HK-2 (cell line): ENCODE measurements around the gene PTGS2.

Experiments
- DNase-seq: peaks from one replicate; pipeline ENCODE4 v3.0.0-alpha.2; 2018; ENCODE audit not compliant: unreplicated experiment

PTGS2 gene

GRCh38 chr1:186680245-186681061, at the start of gene PTGS2:
Gene PTGS2 (minus strand): TSS chr1:186680423. CDS start chr1:186680290, 133 bp downstream.
- peak; percentile 38 for DNase-seq

- no peak for DNase-seq
These were observed 42.6 kb upstream of the PTGS2 start for GRCh38 chr1:186722711-186723309.

DNA sequence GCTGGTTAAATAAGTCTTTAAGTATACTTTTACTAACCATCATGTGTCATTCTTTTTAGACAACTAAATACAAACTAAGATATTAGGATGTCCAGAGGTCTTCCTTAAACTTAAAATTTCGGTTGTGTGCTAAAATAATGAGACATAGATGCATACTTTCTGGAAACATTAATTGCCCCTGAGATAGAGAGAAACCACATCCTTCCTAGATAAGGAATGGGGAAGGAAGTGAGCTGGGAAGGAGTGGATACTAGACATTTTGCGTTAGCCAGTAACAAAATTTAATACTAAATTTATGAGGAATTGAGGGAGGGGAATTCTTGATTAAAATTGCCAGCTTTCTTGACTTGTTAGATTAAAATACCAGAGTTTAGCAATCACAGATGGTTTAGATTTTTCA, 37.1 kb upstream of the PTGS2 start:
- DNase-seq, result no peak

- DNase-seq, result no peak
These were observed 35.9 kb upstream of the PTGS2 start for GRCh38 chr1:186715887-186716809.

DNA sequence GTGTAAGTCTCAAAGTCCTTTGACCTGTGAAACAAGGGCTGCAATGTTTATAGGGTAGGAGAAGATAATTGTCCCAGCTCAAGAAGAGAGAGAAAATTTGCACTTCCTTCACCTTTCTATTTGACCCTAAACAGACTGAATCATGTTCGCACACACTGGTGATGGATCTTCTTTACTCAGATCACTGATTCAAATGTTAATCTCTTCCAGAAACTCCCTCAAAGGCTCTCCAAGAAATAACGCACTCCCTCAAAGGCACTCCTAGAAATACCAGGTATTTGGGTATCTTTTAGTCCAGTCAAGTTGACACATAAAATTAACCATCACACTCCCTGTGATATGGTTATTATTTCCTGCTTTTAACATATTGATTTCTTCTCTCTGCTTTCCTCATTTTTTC, 30.5 kb upstream of the PTGS2 start:
- DNase-seq, result no peak

DNA sequence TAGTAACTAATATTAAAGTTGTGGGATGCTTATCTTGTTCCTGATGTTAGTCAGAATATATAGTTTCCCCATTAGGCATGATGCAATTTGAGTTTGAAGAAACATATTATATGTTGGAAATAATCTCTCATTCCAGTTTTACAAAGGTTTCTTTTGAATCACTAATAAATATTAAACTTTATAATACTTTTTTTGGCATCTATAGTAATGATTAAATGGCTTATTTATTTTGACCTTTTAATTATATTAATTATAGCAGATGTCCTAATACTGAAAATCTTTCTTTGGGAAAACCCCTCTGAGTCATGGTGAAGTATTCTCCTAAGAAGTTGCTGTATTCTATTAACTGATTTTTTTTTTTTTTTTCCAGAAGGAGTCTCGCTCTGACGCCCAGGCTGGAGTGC, 28.5 kb upstream of the PTGS2 start:
- no peak for DNase-seq

DNA sequence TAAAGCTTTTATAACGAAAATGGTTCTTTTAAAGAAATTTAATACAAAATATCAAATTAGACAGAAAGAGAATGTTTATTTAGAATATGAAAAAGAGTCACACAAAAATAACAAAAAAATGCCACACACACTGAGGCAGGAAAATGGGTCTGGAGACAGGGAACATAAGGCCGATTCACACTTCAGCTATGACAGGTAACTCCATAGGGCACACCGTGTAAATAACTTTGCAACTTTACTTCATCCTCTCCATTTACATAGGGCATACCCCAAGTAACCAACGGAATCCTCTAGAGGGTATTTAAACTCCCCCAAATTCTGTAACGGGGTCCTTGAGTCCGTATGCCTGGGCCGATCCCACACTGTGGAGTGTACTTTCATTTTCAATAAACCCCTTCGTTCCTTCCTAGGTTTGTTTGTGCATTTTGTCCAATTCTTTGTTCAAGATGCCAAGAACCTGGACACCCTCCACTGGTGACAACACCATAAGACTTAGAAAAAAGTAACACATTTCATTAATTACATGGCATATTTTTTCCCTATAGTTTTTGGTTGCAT, 23.1 kb upstream of the PTGS2 start:
- DNase-seq, result no peak

DNA sequence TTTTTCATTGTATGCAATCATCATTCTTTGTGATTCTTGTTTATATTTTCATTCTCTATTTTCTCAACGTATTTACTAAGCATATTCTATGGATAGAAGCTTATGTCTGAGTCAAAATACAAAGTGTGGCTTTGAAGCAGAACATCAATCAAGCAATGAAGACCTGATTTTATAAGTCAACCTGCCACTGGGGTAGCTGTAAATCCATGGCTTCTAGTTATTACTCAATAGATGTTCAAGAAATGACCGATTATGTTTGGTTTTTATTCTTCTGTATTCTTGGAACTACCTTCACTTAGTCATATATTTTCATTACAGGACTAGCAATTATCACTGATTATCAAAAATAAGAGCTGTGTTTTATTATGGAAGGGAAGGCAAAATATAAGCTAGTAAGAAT, 20.5 kb upstream of the PTGS2 start:
- no peak for DNase-seq

DNA sequence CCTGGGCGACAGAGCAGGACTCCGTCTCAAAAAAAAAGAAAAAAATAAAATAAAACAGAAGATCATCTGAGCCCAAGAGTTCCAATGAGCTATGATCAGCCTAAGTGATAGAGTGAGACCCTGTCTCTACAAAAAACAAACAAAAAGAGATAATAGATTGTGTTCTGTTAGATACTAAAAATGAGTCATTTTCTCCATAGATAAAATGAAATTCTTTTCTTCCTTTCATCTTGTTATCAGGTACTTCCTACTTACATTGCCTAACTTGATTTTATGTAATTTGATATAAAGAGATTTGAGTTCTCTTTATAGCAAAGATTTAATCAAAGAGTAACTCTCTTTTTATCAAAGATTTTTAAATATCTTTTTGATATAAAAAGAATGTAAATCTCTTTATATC, 19.3 kb upstream of the PTGS2 start:
- no peak for DNase-seq

- DNase-seq, result no peak
These were observed 9.7 kb upstream of the PTGS2 start for GRCh38 chr1:186689907-186690306.

DNA sequence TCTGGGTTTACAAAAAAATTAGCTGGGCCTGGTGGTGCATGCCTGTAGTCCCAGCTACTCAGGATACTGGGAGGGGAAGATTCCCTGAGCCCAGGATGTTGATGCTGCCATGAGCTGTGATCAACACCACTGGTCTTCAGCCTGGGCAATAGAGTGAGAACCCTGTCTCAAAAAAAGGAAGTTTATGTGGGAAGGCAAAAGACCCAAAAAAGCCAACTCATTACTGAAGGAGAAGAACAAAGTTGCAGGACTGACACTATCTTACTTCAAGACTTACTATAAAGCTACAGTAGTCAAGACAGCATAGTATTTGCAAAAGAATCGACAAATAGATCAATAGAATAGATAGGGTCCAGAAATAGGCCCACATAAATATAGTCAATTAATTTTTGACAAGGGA, 9.2 kb upstream of the PTGS2 start:
- no peak for DNase-seq

DNA sequence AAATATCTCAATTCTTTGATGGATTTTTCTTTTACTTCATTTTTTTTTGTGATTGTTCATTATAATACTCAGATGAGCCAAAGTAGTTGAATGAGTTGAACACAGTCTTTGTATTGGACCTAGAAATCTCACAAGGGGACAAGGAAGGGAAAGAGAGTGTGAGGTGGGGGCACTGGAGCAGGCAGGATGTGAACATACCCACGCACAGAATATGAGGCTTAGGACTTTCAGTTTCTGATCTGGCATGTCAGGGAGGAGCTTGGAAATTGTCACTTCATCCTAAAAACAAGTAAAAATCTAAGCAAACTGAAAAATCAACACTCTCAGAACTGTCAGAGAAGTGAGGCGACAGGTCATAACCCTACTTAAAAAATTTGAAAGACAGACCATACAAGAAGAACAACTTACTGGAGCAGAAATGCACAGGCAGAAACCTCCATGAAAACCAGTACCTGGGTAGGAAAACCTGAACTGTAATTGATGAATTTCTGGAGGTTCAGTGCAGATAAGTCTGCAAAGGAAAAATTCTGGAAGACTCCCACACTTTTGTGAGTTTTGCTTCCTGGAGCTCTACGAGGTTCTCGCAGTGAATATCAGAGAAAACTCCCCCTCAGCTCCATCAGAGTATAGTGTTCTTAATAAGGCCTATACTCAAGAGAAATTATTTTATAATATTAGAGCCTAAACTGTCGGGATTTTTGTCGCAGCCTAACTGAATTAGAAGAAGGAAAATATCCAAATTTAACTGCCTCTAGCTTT, 3.6 kb upstream of the PTGS2 start:
- DNase-seq, result no peak

DNA sequence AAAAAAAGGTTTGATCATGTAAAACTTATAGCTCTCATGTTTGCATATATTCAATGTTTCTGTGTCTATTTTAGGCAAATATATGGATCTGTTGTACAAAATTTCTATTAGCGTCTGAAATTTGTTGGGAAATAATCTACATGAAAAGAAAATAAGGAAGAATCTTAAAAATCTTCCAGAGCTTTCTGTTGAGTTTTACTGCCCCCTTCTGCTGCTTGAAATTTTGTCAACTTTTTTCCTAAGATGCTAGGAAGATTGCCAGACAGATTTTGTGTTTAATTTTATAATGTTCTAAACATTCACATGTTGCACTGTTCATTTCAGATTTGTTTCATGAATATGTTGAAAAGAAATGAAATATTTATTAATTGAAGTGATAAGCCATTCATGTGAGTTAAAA, 2.5 kb upstream of the PTGS2 start:
- DNase-seq, result no peak

DNA sequence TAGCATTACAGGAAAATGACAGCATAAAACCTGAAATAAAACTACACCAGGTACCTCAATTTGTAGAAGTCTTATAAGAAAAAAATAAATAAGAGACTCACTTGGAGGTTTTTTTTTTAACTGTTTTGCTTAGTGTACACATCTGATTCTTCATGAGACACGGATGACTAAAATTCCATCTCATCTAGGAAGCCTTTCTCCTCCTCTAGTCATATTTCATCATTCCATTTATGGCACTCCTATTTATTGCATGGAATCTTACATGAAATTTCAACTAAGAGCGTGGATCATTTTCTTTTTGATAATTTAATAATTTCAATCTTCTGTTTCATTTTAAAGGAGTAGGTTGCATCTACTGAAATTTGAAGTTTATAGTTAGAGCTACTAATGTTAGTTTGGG, 1.6 kb upstream of the PTGS2 start:
- no peak for DNase-seq

GRCh38 chr1:186681121-186681520, 898 bp upstream of the PTGS2 start:
- DNase-seq, result no peak

DNA sequence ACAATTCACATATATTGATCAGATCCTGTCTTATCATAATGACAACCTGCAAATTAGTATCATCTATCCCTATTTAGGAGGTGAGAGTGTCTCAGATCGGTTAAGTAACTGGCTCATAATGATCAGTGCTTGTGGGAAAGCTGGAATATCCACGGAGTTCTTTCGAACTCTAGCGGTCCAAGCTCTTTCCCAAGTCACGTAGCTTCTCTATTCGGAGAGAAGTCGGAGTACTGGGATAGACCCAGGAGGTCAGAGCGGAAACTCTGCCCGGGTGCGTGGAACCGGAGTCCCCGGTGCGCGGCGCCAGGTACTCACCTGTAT, 339 bp downstream of the PTGS2 start:
- DNase-seq, result no peak

GRCh38 chr1:186678155-186678554, 2.1 kb downstream of the PTGS2 start:
- no peak for DNase-seq

DNA sequence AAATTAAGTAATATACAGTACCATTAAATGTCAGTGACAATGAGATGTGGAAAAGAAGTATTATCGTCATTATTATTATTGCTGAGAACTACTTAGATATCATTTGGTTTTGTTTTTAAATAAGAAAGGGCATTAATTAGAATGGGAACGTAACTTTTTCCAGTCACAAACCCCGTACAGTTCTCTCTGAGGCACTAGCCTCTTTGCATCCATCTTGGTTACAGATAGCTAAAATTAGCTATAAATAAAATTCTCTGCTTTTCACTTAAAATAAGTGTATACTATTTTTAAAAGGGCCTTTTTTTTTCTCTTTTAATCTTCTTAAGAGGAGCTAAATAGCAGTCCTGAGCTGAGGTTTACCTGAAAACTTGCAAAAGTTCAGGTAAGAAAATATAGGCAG, 7.6 kb downstream of the PTGS2 start:
- no peak for DNase-seq

- no peak for DNase-seq
These were observed 8.1 kb downstream of the PTGS2 start for GRCh38 chr1:186672131-186672530.

DNA sequence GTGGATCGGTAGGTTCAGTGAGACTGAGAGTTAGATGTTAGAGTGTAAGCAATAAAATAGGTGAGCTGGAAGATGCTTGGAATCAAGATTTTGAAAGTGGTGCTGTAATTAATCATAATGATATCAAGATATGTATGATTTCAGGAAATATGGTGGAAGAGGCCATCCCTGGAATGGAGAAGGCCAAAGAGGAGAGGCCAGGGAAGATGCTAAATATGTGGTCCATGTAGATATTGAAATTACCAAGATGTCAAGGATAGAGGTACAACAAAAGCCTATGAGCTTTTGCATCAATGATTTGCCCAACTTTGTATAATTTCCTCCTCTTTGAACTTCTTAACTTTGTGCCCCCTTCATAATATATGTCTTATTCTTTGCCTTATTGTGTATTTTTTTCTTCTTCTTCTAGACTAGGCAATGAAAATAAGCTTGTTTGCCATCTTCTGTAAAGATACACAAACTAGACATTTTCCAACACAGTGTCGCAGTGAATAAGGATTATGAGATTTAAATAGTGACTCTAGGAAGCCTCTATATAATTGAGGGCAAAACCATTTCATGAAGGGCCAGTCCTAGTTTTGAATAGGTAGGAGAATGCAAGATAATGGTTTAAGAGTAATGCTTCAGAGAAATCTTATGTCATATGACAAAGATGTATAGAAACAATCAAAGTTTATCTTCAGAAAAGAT, 8.9 kb downstream of the PTGS2 start:
- no peak for DNase-seq
